NCI-H1105 (cell line): ENCODE measurements around the gene CLSTN3.
"Not testable (repeated sequence)": the region's sequence is repeated elsewhere in the genome, so short reads cannot be mapped to it uniquely, and the experiment has no call there.

Experiments
- DNase-seq: peaks from one replicate; lab custom pipeline; 2025; lab: John Stamatoyannopoulos, UW

Gene CLSTN3

DNA sequence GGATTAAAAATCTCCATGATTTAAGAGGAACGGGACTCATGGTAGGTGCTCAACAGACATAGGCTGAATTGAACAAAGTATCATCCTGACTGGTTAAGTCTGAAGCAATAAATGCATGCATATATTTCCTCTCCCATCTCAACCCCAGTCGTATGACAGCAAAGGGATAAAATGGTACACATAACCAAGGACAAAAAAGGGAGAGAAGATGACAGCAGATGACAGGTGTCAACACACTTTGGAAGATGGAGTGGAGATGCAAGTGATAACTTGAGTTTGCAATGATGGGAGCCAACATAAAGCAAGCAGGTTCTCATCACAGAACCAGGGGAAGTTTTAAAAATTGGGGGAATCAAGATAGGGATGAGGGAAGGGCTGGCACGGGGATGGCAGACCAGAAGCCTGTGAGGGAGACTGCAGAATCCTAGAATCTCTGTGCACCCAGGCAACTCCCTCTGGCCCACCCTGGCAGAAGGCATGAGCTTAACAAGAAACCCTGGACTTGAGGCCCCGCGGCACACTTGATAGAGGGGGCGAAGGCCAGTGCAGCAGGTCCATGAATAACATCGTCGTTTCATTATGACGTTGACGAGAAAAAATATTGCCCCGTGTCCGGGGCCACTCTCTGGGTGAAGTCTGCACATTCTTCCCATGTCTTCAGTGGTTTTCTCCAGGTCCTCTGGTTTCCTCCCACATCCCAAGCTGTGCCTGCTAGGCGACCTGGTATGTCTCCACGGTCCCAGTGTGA, 26.2 kb upstream of the CLSTN3 start:
- no peak for DNase-seq

DNA sequence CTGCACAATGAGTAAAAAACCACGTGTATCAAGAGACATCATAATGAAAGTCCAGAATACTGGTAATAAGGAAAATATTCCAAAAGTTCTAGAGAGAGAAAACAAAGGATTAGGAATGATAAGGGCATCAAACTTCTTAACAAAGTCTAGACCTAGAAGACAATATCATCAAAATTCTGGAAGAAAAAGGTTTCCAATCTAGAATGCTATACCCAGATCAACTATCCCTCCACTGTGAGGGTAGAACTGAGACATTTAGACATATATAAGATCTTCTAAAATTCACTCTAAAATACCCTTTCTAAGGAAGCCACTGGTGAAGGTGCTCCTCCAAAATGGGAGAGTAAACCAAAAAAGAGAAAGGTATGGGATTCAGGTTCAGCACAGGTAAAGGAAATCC, 24.1 kb upstream of the CLSTN3 start:
- DNase-seq, result no peak

DNA sequence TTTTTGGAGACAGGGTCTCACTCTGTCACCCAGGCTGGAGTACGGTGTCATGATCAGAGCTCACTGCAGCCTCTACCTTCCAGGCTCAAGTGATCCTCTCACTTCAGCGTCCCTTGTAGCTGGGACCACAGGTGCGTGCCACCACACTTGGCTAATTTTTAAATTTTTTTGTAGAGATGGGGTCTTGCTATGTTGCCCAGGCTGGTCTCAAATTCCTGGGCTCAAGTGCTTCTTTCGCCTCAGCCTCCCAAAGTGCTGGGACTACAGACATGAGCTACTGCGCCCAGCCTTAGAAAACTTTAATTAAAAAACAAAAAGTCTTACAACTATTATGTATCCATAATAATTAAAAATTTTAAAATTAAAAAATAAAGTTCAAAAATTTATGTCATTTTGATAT, 23.0 kb upstream of the CLSTN3 start:
- DNase-seq, result not testable (repeated sequence)

DNA sequence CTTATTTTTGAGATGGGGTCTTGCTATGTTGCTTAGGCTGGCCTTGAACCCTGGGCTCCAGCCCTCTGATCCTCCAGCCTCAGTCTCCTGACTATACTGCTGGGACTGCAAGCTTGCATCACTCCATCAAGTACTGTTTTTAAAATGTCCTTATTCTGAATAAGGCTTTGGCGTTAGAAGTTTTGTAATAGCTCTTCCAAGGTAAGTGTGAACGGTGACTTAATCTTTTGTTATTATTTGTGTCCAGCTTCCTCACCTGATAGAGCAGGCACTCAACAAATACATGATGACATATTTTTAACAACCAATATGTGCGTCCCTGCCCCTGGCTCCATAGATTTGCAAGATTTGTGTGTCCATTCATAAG, 22.6 kb upstream of the CLSTN3 start:
- DNase-seq, result no peak

DNA sequence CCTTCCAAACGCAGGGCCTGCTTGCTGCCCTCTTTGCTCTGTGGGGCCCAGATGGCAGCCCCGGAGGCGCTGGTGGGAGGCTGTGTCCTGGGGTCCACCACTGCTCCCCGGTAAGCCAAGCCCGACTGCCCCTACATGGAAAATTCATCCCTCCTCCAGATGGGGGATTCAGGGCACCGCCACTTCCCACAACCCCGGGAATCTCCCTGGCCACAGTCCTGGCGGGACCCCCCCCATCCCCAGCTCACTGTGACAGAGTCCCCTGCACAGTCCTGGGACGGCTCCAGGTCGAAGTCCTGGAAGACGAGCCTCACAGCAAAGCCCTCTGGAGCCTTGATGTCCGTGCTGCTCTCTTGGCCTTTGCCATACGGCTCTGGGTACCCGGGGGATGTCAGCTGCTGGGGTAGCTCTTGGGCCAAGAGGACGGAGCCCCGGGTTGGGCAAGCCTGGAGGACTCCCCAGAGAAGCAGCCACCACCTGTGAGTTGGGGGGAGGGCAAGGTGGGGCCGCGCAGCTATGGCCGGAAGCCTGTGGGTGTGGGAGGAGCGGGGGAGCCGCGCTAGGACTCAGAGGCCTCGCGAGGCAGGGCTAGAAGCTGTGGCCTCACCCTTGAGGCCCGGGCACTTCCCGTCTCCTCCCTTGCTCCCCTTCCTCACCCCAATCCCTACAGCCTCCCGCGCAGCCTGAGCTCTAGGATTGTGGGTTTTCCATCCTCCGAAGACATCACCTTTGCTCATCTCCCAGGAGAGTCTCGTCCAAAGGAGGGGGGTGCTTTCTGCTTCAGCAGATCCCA, 22.0 kb upstream of the CLSTN3 start:
- DNase-seq, result peak; percentile 47

DNA sequence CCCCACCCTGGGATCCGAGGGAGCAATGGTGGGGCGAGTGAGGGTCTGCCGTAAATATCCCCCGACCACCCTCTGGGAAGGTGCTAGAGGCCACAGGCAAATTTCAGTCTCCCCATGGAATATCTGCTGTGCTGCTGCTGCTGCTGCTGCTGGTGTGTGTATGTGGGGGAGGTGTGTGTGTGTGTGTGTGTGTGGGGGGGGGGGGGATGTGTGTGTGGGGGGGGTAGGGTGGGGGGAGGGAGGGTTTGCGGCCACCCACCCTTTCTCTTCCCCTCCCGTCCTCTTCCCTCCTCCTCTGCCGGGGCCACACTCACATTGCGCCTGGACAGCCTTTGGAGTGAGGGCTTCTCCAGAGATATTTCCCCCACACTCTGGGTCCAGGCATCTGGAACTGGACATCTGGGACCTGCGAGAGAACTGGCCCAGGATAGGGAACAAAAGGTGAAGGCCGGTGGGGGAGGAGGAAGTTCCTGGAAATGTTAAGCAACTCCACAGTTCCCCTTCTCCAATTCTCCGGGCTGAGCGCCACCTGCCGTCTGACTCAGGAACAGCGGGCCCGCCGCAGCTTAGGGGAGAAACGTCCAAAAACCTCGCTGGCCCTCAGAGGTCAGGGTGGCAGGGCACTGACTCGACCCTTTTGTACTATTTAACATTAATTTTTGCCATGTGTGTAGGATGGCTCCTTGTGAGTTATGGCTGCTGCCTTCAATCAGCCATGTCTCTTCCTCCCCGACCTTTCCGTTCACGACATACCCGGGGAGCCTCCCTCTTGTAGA, 21.2 kb upstream of the CLSTN3 start, which contains the start of gene C1RL:
Gene C1RL, minus strand, starts transcription at position 419 of the 776 bp plus-strand sequence. Its CDS starts 34 bp downstream, at position 385.
- DNase-seq, result peak; percentile 80

DNA sequence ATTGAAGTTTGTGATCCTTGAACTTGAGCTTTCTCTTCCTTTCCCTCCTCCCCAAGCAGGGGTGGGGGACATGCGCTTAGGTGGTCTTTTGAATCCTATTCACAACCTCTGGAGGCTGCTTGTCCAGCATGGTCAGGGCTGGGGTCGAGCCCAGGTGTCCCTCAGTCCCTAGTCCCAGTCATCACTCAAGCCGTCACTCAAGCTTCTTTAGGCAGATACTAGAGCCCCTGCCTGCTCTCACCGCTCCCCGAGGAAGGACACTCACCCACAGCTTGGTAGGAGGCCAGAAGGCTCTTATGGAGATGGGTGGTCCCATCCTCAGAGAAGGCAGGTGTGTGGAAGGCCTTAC, 20.6 kb upstream of the CLSTN3 start:
- no peak for DNase-seq

DNA sequence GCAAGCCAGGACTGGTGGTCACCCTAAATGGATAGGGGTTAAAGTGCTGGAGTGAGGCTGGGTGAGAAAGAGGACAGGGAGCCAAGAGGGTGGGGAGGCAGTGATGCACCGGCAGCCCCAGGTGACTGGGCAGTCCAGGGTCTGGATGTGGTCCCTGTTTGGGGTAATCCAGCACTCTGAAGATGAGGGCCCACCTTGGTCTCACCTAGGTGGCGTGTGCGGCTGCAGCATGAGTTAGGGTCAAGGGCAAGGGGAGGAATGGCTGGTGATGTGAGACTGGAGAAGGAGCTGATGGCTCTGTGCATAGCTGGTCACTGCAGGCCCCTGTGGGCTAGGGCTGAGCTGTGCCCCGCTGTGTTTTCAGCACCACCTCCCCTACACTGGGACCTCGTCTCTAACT, 19.5 kb upstream of the CLSTN3 start:
- DNase-seq, result no peak

DNA sequence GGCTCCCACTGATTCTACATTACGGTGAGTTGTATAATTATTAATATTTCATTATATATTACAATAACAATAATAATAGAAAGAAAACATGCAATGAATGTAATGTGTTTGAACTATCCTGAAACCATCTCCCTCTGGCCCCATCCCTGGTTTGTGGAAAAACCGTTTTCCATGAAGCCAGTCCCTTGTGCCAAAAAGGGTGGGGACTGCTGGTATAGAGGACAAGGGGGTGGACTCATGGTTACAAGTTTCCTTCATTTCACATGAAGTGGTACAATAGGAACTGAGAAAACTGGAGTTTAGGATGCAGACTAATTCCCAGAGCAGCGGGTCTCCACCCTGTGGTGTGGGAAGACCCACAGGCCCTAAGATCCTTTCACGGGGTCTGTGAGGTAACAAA, 18.1 kb upstream of the CLSTN3 start:
- no peak for DNase-seq

DNA sequence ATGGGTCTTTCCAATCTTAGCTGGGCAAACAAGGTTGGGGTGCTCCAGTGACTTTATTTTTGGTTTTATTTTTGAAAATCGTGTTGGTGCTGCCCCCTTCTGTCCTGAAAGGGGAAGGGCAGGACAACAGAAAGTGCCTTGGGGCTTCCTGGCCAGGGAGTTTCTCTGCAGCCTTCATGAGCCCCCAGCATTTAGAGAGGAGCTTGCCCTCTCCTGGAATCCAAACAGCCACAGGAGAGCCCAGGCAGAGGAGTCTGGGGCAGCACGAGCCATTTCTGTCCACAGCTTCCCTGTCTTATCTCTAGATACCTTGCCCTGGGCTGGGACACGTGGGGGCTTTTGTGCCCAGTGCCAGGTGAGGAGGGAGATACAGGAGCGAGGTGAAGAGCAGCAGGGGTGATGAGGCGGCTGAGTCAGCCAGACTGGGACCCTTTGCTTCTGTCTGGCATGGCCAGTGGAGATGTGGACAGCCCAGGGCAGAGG, 16.7 kb upstream of the CLSTN3 start:
- DNase-seq, result peak; percentile 31

DNA sequence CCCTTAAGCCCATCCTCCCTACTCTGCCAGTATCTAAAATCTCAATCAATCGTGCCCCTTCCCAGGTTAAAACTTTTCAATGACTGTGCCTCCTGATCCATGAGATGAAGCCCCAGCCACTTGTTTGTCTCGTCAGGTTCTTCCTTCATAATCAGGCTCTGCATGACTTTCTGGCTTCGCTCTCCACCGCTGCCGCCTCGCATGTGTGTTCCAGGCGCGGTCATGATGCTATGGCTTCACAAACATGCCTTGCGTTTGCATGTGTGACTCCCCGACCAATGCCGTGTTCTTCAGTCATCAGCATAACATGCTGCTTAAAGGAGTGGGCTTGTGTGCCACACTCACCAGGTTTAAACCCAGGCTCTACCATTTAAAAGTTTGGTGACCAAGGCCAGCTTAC, 16.2 kb upstream of the CLSTN3 start:
- no peak for DNase-seq

DNA sequence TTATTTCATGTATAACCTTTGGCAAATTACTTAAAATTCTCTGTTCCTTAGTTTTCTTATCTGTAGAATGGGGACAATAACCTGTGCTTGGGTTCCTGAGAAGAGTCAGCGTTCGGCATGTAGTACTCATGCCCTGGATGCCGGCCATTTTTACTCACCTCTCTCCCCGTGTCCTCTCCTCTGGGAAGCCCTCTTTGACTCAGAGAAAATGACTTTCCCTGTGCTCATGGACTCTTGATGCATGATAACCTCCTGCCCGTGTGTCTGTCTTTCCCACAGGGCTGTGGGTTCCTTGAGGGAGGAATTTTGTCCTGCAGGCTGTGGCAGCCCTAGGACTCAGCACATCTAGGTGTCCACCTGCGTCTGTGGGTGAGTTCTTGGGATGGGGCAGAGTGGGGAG, 15.3 kb upstream of the CLSTN3 start:
- DNase-seq, result no peak

DNA sequence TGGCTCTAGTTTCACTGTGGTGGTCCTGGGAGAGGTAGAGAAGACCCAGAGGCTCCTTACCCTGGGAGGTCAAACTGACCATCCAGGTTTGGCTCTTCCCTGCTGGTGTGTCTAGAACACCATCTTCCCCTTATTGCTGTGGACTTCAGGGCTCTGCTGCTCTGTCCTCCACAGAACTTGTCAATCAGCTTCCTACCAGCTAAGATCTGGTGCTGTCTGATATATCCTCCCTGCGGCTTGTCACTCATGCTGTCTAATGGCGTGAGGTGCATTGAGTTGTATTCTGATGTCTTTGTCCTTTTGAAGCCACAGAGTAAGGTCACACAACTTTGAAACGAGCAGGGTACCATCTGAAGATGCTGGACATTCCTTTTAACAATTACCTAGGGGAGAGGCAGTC, 14.0 kb upstream of the CLSTN3 start:
- DNase-seq, result no peak

DNA sequence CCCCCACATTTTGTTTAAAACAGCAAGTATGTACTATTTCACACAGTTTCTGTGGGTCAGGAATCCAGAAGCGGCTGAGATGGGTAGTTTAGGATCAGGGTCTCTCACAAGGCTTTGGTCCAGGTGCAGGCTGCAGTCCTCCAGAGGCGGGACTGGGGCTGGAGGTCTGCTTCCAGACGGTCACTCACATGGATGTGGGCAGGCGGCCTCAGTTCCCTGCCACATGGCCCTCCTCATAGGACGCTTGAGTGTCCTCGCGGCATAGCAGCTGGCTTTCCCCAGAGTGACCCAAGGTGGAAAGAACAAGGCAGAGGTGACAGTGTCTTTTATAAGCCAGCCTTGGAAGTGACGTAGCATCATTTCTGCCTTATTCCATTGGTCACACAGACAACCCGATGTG, 13.3 kb upstream of the CLSTN3 start:
- DNase-seq, result no peak

DNA sequence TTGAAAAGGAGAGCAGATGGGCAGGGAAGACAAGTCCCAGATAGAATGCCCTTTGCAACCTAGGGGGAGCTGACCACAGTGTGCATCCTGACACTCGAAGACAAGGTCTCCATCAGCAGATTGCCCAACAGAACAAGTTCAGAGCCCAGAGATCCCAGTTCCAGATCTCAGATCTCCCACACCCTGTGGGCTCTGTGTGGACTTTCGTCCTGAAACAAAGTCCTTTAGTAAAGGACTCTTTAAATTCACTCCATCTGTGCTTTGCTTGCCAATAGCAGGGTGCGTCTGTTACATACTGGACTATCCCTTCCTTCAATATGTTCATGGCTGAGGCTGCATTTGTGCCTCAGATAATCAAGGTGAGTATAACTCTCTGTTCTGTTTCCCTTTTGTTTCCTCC, 12.5 kb upstream of the CLSTN3 start:
- DNase-seq, result no peak

DNA sequence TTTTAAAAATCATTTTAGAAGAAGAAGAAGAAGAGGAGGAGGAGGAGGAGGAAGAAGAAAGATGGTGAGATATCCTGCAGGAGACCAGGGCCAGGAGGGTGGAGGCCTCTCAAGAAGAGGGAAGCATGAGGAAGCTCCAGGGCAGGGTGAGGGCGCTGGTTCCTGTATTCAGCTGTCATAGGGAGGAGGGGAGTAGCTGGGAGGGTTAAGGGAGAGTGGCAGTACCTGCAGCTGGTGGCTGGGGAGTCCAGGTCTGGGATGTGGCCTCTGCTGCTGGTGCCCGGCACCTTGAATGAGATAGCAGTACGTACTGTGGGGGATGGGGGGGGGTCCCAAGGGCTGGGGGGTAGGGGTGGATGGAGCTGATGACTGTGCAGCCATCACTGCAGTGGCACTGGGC, 11.3 kb upstream of the CLSTN3 start:
- no peak for DNase-seq

DNA sequence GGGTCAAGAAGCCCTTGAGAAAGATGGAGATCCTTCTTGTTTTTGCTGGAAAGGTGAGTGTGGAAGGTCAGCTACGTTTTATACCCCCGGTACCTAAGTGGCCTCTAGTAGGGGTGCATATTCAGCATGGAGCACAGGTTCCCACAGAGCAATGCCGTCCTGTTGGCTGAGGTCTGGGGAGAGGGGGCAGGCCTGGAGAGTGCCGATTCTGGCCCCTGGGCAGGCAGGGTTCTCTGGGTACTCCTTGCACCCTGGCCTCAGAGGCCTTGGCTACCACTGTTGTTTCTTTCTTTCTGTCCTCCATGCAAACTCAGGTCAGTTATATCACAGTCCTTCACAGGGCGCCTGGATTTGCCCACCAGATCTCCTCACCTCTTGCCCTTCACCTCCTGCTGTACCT, 10.0 kb upstream of the CLSTN3 start:
- DNase-seq, result no peak

DNA sequence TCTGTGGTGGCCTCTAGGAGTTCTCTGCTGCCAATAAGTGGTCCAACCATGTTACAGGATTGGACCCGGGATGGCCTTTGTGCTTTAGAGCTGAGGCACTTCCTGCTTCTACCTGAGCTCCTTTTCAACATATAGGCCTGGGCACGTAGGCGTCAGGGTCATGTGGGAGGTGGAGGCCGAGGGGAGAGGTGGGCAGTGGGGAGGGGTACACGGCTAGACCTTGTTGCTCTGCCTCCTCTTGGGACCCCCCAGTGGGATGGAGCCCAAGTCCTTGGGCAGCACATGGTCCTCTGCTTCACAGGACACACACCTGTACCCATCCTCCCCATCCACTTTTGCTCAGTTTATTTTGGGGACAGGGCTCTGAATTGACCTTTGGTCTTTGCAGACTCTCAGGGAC, 8.8 kb upstream of the CLSTN3 start:
- DNase-seq, result no peak

DNA sequence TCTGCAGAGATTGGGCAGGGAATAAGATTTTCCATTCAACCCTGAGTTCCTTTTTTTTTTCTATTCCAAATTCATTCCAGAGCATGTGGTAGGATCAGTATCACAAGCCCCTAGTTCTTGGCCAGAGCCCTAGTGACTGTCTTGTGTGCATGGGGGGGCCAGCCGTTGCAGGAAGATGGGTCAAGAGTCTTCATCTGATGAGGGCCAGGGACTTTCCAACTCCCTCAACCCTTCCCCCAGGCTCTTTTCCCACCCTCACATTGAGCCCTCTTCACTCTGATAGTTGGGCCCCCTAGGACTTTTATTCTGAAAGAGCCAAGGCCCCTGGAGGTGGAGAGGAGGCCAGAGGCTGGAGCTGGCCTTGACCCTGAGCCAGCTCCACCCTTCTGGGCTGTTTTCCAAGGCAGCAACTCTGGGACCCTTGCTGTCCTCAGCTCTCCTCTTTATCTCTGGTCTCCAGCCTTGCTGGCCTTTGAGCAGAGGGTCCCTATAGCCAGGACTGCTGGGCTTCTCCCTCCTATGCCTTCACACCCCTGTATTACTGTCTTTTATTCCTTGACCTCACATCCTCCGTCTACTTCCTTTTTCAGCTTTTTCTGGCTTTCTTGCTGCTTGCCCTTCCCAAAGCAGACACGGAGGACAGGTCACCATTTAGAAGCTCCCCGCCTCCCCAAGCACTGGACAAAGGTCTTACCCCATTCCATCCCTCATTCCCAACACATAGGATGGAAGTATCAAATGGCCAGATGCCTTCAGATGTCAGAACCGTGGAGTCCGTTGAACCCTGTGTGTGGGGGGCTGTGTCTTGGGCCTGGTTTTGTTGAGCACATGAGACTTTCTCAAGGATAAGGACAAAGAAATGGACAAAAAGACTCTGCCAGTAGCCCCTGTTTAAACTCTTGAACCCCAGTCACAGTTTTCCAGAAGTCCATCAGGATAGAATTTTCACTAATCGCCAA, 7.1 kb upstream of the CLSTN3 start:
- no peak for DNase-seq

DNA sequence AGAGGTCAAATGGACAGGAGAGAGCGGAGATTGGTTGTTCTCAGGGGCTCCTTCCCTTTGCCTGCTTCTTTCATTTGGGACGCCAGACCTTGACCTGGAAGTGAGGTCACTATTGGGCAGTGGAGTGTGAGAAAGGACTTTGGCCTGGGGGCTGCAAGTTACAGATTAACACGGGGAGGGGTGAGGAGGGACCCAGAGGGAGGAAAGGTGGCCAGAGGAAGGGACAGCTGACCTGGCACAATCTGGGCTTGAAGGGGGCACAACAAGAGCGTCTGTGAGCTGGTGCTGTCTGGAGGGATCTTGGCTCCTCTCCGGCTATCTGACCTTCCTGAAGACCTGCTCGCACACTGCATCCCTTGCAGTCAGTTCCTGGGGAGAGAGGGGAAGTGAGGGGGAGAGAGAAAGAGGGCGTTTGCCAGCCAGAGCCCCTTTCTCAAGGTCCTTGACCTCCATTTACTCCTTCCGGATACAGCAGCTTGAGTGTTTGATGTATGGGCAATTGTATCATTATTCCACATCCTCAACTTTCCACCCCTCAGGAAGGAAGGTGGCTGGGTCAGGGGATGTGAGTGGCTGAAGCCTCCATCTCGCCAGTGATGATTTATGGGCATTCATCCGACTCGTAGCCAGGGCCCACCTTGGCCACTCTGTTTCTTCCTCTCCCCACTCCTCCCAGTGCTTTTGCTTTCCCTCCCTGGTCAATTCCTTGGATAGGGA, 6.2 kb upstream of the CLSTN3 start:
- DNase-seq, result no peak

DNA sequence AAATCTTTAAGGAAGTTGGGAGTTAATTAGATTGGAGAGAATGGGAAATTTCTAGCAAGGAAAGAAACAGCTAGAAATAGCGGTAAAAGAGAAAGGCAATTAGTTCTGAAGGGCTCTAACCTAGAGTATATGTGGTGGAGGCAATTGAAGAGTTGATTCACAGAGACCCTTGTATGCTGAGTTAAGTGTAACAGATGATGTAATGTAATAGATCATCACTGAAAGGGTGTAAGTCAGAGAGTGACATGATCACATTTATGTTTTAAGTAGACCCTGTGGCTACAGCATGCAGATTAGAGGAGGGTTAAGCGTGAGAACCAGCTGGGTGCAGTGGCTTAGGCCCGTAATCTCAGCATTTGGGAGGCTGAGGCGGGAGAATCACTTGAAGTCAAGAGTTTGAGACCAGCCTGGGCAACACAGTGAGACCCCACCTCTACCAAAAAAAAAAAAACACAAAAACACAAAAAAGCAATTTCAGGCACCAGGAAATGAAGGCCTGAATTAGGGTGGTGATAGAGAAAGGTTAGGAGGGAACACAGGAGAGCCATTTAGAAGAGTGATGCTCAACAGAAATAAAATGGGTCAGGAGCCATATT, 4.4 kb upstream of the CLSTN3 start:
- DNase-seq, result no peak
